Mononuclear cell (primary cell): ENCODE data around the gene NR5A1. TPM values are rescaled to one million over a fixed set of nuclear protein-coding genes. Genes with fewer than 3 reads are reported as not detected.

Source experiments
- H3K27me3 ChIP-seq: 2 replicates; pipeline ENCODE4 v1.6.0; 2011; ENCODE audit warnings: low read length, control low read depth; ENCODE audit not compliant: insufficient read depth
- H3K4me1 ChIP-seq: 2 replicates; pipeline ENCODE4 v1.5.1; 2011; ENCODE audit warnings: mild to moderate bottlenecking, low read length, control low read depth; ENCODE audit not compliant: insufficient read depth
- H3K4me3 ChIP-seq: 2 replicates; pipeline ENCODE4 v1.5.1; 2011; ENCODE audit warnings: mild to moderate bottlenecking, low read length, moderate library complexity
- H3K9me3 ChIP-seq: 2 replicates; pipeline ENCODE4 v1.5.1; 2011; ENCODE audit warnings: low read depth, mild to moderate bottlenecking, control low read depth, low read length
- total RNA-seq: library from RNA; depleted of rRNA; stranded (reverse); fragments of >200 nt; gene quantifications from one replicate; pipeline ENCODE4 v1.2.3, GENCODE V29; 2012

The NR5A1 gene
- total RNA-seq, 1 donor, result not detected

- Histone ChIP-seq H3K4me1 (no peaks in the 10 kb centered on the region), H3K27me3 (no peaks in the 10 kb centered on the region), H3K9me3 (no peaks in the 10 kb centered on the region), H3K4me3 (no peak overlapping the region)
These were observed 19.0 kb upstream of the NR5A1 start for GRCh38 chr9:124526174-124526573.

- Histone ChIP-seq H3K27me3 (no peaks in the 10 kb centered on the region), H3K4me3 (no peak overlapping the region), H3K9me3 (no peaks in the 10 kb centered on the region), H3K4me1 (no peaks in the 10 kb centered on the region)
These were observed 15.2 kb upstream of the NR5A1 start for GRCh38 chr9:124522121-124523098.

GRCh38 chr9:124521142-124521541 is 13.9 kb upstream of the NR5A1 start:
- no peak overlapping the region for H3K4me3 ChIP-seq
- no peaks in the 10 kb centered on the region for H3K27me3 ChIP-seq
- H3K9me3 ChIP-seq, result no peaks in the 10 kb centered on the region

GRCh38 chr9:124520206-124520596 is 13.0 kb upstream of the NR5A1 start:
- Histone ChIP-seq H3K27me3 (no peaks in the 10 kb centered on the region), H3K4me1 (no peaks in the 10 kb centered on the region), H3K9me3 (no peaks in the 10 kb centered on the region), H3K4me3 (no peak overlapping the region)

More at GRCh38 chr9:124521142-124521541, 13.9 kb upstream of the NR5A1 start:
- H3K4me1 ChIP-seq, result no peaks in the 10 kb centered on the region

GRCh38 chr9:124518116-124518515 is 10.9 kb upstream of the NR5A1 start:
- Histone ChIP-seq H3K27me3 (no peaks in the 10 kb centered on the region), H3K4me3 (no peak overlapping the region)

GRCh38 chr9:124517600-124517999 is 10.4 kb upstream of the NR5A1 start:
- Histone ChIP-seq H3K9me3 (no peaks in the 10 kb centered on the region), H3K27me3 (no peaks in the 10 kb centered on the region), H3K4me3 (no peak overlapping the region), H3K4me1 (no peaks in the 10 kb centered on the region)

More at GRCh38 chr9:124518116-124518515, 10.9 kb upstream of the NR5A1 start:
- Histone ChIP-seq H3K4me1 (no peaks in the 10 kb centered on the region), H3K9me3 (no peaks in the 10 kb centered on the region)

- Histone ChIP-seq H3K4me1 (no peaks in the 10 kb centered on the region), H3K4me3 (no peak overlapping the region), H3K27me3 (no peaks in the 10 kb centered on the region), H3K9me3 (no peaks in the 10 kb centered on the region)
These were observed 7.7 kb upstream of the NR5A1 start for GRCh38 chr9:124514874-124515273.

GRCh38 chr9:124514125-124514524 is 6.9 kb upstream of the NR5A1 start:
- no peaks in the 10 kb centered on the region for H3K9me3 ChIP-seq
- no peak overlapping the region for H3K4me3 ChIP-seq
- no peaks in the 10 kb centered on the region for H3K27me3 ChIP-seq
- H3K4me1 ChIP-seq, result no peaks in the 10 kb centered on the region

- Histone ChIP-seq H3K9me3 (no peaks in the 10 kb centered on the region), H3K4me3 (no peak overlapping the region), H3K27me3 (no peaks in the 10 kb centered on the region), H3K4me1 (no peaks in the 10 kb centered on the region)
These were observed 6.3 kb upstream of the NR5A1 start for GRCh38 chr9:124513376-124513994.

- H3K4me3 ChIP-seq, result no peak overlapping the region
- H3K27me3 ChIP-seq, result no peaks in the 10 kb centered on the region
- H3K9me3 ChIP-seq, result no peaks in the 10 kb centered on the region
- H3K4me1 ChIP-seq, result no peaks in the 10 kb centered on the region
These were observed 5.6 kb upstream of the NR5A1 start for GRCh38 chr9:124512806-124513204.

GRCh38 chr9:124511891-124512805 is 4.9 kb upstream of the NR5A1 start:
- Histone ChIP-seq H3K27me3 (no peaks in the 10 kb centered on the region), H3K9me3 (no peaks in the 10 kb centered on the region), H3K4me1 (no peaks in the 10 kb centered on the region), H3K4me3 (no peak overlapping the region)

GRCh38 chr9:124511426-124511840 is 4.2 kb upstream of the NR5A1 start:
- Histone ChIP-seq H3K9me3 (no peaks in the 10 kb centered on the region), H3K4me1 (no peaks in the 10 kb centered on the region), H3K27me3 (no peaks in the 10 kb centered on the region), H3K4me3 (no peak overlapping the region)

- H3K27me3 ChIP-seq, result peaks cover 2% of the 10 kb centered on the region
- H3K4me1 ChIP-seq, result no peaks in the 10 kb centered on the region
- H3K4me3 ChIP-seq, result no peak overlapping the region
These were observed 3.6 kb upstream of the NR5A1 start for GRCh38 chr9:124510650-124511425.

GRCh38 chr9:124507880-124508423 is 753 bp upstream of the NR5A1 start:
- H3K9me3 ChIP-seq, result no peaks in the 10 kb centered on the region
- H3K27me3 ChIP-seq, result peaks cover 19% of the 10 kb centered on the region
- peaks cover 9% of the 10 kb centered on the region for H3K4me1 ChIP-seq
- no peak overlapping the region for H3K4me3 ChIP-seq

More at GRCh38 chr9:124510650-124511425, 3.6 kb upstream of the NR5A1 start:
- H3K9me3 ChIP-seq, result no peaks in the 10 kb centered on the region
